ENCODE measurements around the gene FRAS1. TPM values are rescaled to one million over a fixed set of nuclear protein-coding genes. Genes with fewer than 3 reads are reported as not detected.

The FRAS1 gene
- total RNA-seq, 4 donors from 2014 or later: 3.1 to 11.4 (median 6.7) TPM

DNA sequence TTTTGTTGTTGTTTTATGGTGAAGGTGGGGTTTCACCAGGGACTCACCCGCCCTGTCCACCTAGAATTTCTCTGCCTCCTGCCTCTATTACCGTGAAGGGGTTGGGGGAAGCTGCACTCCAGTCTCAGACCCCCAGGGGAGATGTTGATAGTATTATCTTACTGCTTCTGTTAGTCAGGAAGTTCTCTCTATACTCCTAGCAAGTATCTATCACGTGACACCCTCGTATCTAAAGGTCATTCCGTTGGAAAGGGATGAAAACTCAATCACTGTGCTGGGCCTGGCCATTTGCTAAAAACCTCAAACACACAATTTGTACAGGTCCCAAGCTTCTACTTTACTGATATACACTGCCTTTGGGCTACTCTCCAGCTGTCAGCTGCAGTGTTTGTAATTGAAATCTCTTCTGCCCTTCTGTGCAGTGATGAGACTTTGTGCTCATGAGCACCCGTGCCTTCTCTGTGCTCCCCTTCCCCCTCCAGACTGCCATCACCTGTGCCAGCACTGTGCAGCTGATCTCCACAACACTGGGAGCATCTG, 306.0 kb downstream of the FRAS1 start:
- no peaks in the 10 kb centered on the region for H3K27me3 ChIP-seq
- H3K4me1 ChIP-seq: no peaks in the 10 kb centered on the region
- no peaks in the 10 kb centered on the region for H3K9me3 ChIP-seq
- no peak overlapping the region for H3K4me3 ChIP-seq
- H3K36me3 ChIP-seq: no peaks in the 10 kb centered on the region
- DNase-seq: no peak
- H3K27ac ChIP-seq: no peak overlapping the region
- intact Hi-C loops (cut with DNase I): no loop called here
- WGBS, 2 donors: 64 to 79% methylated on average over 6 of the region's 6 CpGs
- no peak for TF ChIP-seq POLR2A (IDR thresholded peaks at IDR 0.05)
- TF ChIP-seq, protein P1, sequence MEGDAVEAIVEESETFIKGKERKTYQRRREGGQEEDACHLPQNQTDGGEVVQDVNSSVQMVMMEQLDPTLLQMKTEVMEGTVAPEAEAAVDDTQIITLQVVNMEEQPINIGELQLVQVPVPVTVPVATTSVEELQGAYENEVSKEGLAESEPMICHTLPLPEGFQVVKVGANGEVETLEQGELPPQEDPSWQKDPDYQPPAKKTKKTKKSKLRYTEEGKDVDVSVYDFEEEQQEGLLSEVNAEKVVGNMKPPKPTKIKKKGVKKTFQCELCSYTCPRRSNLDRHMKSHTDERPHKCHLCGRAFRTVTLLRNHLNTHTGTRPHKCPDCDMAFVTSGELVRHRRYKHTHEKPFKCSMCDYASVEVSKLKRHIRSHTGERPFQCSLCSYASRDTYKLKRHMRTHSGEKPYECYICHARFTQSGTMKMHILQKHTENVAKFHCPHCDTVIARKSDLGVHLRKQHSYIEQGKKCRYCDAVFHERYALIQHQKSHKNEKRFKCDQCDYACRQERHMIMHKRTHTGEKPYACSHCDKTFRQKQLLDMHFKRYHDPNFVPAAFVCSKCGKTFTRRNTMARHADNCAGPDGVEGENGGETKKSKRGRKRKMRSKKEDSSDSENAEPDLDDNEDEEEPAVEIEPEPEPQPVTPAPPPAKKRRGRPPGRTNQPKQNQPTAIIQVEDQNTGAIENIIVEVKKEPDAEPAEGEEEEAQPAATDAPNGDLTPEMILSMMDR (IDR thresholded peaks at IDR 0.05): no peak

DNA sequence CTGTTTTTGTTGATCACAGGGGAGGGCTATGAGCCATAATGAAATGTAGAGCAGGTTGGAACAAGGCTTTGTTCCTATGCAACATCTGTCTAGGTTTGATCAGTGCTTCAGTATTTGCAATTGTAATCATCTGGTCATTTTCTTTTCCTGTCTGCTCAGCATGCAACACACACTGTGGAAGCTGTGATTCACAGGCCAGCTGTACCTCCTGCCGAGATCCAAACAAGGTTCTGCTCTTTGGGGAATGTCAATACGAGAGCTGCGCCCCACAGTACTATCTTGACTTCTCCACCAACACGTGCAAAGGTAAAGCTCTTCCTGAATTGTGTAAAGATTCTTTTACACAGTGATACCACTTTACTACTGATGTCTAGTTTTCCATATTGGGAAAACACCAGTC, 312.6 kb downstream of the FRAS1 start:
- no peaks in the 10 kb centered on the region for H3K9me3 ChIP-seq
- TF ChIP-seq POLR2A (IDR thresholded peaks at IDR 0.05): no peak
- TF ChIP-seq, protein P1 (IDR thresholded peaks at IDR 0.05): no peak
- peaks cover 0 to 49% (median 13%) of the 10 kb centered on the region in 3 donors for H3K4me1 ChIP-seq
- WGBS, 2 donors: 50 to 58% methylated on average over 4 of the region's 4 CpGs
- no peaks in the 10 kb centered on the region for H3K36me3 ChIP-seq
- no peaks in the 10 kb centered on the region for H3K27me3 ChIP-seq
- intact Hi-C loops (cut with DNase I): no loop called here
- DNase-seq: no peak
- peak overlapping the region in 3 of 4 donors; percentile 40 to 65 (median 65) for H3K27ac ChIP-seq
- H3K4me3 ChIP-seq: no peak overlapping the region

DNA sequence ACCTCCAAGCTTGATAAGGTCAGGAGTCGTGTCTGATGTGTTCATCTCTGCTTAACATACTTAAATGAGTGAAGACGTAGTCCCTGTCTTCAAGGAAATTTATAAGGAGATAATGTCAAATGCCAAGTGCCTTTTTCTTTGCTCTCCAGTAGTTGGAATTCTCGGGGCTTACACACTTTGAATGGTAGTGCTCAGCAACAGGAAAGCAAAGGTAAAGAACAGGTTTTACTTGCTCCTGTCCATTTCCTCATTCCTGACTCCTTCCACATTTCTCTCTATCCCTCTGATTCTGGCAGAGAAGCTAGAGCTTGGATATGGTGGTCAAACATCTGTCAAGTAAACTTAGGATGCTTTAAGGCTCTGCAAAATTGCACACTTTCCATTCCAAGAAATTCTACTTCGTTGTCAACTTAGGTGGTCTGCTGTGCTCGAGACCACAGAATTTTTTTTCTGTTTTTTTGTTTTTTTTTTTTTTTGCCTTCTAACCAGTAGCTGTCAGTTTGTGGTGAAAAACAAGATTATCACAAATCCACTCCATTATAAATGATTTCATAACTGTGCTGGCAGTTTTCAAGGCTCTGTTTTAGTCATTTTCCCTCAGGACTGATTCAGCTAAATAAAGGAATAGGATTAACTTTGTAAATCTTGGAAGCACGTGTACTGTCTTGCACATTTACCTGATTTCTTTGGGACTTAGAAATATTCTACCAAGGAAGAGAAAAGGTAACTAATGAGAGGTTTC, 313.7 kb downstream of the FRAS1 start:
- Histone ChIP-seq H3K36me3 (no peaks in the 10 kb centered on the region), H3K4me3 (no peak overlapping the region), H3K9me3 (no peaks in the 10 kb centered on the region), H3K27ac (peak overlapping the region in 3 of 4 donors; percentile 61 to 65 (median 65)), H3K4me1 (peaks cover 0 to 49% (median 13%) of the 10 kb centered on the region in 3 donors), H3K27me3 (no peaks in the 10 kb centered on the region)
- intact Hi-C loops (cut with DNase I): no loop called here
- 24 to 30% methylated on average over 6 of the region's 6 CpGs for WGBS, 2 donors
- DNase-seq: no peak
- TF ChIP-seq POLR2A (IDR thresholded peaks at IDR 0.05): no peak
- TF ChIP-seq, protein P1 (IDR thresholded peaks at IDR 0.05): no peak

DNA sequence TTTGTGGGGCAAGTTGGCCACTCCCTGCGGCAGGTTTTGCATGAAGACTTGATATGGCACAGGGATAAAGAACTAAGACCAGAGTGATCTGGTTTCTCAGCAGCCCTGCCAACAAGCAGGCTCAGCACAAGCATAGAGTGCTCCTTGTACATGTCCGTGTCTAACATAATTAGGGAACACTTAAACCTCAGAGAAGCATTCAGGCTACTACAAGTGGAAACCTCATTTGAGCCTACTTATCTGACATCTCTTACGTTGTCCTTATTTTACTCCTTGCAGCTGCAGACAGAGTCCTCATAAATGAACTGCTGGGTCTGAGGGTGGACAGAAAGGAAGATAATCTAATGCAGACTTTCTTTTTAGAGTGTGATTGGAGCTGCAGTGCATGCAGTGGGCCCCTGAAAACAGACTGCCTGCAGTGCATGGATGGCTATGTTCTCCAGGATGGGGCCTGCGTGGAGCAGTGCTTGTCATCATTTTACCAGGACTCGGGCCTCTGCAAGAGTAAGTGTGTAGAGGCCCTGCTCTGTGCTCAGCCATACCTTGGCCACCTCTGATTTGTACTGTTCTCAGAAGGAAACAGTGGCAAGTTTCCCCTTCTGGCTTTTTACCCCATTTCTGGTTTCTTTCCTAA, 315.3 kb downstream of the FRAS1 start:
- intact Hi-C loops (cut with DNase I): no loop called here
- H3K27me3 ChIP-seq: no peaks in the 10 kb centered on the region
- DNase-seq: no peak
- no peak overlapping the region for H3K4me3 ChIP-seq
- peak overlapping the region in 2 of 4 donors; percentile 48 to 65 for H3K27ac ChIP-seq
- peaks cover 0 to 49% (median 13%) of the 10 kb centered on the region in 3 donors for H3K4me1 ChIP-seq
- no peaks in the 10 kb centered on the region for H3K9me3 ChIP-seq
- H3K36me3 ChIP-seq: no peaks in the 10 kb centered on the region
- WGBS, 2 donors: 53 to 71% methylated on average over 5 of the region's 5 CpGs
- TF ChIP-seq, protein P1 (IDR thresholded peaks at IDR 0.05): no peak
- no peak for TF ChIP-seq POLR2A (IDR thresholded peaks at IDR 0.05)

DNA sequence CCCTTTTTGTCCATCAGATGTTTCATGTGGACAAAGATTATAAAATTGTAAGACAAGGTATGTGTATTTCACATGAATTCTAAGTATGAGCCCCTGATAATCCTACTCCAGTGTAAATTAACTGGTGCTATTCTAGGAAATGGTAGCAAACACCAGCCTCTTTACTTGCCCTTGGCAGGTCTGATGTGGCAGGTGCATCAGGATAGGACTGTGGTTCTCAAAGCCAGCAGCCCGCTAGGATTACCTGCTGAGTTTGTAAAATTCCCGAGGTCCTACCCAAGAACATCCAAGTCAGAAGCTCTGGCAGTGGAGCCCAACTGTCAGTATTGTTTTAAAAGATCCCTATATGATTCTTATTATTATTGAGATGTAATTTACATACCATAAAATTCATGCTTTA, 320.4 kb downstream of the FRAS1 start:
- no peak overlapping the region for H3K27ac ChIP-seq
- intact Hi-C loops (cut with DNase I): no loop called here
- no peaks in the 10 kb centered on the region for H3K9me3 ChIP-seq
- no peaks in the 10 kb centered on the region for H3K27me3 ChIP-seq
- DNase-seq: no peak
- TF ChIP-seq, protein P1 (IDR thresholded peaks at IDR 0.05): no peak
- no peak for TF ChIP-seq POLR2A (IDR thresholded peaks at IDR 0.05)
- peaks cover 0 to 17% (median 1%) of the 10 kb centered on the region in 3 donors for H3K4me1 ChIP-seq
- no peak overlapping the region for H3K4me3 ChIP-seq
- WGBS, 2 donors: 83 to 94% methylated on average over 2 of the region's 2 CpGs
- H3K36me3 ChIP-seq: no peaks in the 10 kb centered on the region
